Left ventricle myocardium superior (tissue), 1 donor: Measurements from ENCODE around the gene KCNJ1. TPM values are rescaled to one million over a fixed set of nuclear protein-coding genes. Genes with fewer than 3 reads are reported as not detected.
A peak's percentile ranks its signal among the peaks of the same experiment; 100 is the strongest.

Experiments used
- ATAC-seq: fragments of 200-7000 bp; cut with Tn5 transposase; one replicate; pipeline ENCODE4 v1.9.1; 2020; ENCODE audit warnings: mild to moderate bottlenecking, moderate library complexity
- DNase-seq: peaks from one replicate; pipeline ENCODE4 v3.0.0-alpha.2; 2020
- intact Hi-C: fragments of 100-400 bp; cut with micrococcal nuclease; formaldehyde crosslinking; loops from one replicate; pipeline ENCODE4 v1.11.0; 2022
- total RNA-seq: library from RNA; stranded (reverse); fragmentation: NEBNext Ultra II Directional; extraction: Animal tissue kit (Norgen Biotek cat#: 25700); gene quantifications from one replicate; pipeline ENCODE4 v1.2.1, GENCODE V29; 2021
- donor health status: DM: no; HTN: yes; CAD: no; lungs with severe emphysema.

KCNJ1 gene
- total RNA-seq, 1 donor from 2014 or later, result 0.07 TPM

DNA sequence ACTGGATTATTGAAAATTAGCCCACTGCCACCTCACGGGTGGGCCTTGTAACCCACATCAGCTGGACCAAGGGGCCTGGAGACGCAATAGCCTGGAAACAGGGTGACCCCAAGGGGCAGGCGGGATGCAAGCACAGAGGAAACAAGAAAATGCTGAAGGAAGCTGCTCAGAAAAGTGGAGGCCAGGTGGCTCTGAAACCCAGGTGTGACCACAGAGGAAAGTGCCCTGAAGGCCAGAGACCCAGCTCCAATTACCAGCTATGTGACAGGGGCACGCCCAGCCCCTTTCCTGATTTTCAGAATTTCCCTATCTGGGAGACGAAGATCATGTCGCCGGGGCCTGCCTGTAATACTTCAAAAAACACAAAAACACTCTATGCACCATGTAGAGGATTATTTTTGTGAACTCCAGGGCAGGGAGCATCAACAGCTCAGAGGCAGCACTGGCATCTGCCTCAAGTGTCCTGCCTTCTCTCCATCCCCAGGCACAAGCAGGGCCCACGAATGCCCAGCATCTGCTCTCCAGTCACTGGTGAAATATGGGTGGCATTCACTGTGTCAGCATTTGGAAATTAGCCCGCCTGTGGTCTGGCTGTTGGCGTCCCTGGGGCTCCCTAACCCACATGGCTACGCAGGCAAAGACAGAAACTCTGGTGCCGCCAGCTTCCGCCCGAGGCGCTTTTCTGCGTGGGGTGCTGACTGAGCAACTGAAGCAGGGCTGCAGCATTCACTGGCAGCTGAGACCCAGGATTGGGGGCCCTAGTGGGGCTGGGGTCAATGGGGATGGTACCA lies 6.3 kb downstream of the KCNJ1 start:
- intact Hi-C loops, result no loop called here
- ATAC-seq (no peak), DNase-seq (no peak)

DNA sequence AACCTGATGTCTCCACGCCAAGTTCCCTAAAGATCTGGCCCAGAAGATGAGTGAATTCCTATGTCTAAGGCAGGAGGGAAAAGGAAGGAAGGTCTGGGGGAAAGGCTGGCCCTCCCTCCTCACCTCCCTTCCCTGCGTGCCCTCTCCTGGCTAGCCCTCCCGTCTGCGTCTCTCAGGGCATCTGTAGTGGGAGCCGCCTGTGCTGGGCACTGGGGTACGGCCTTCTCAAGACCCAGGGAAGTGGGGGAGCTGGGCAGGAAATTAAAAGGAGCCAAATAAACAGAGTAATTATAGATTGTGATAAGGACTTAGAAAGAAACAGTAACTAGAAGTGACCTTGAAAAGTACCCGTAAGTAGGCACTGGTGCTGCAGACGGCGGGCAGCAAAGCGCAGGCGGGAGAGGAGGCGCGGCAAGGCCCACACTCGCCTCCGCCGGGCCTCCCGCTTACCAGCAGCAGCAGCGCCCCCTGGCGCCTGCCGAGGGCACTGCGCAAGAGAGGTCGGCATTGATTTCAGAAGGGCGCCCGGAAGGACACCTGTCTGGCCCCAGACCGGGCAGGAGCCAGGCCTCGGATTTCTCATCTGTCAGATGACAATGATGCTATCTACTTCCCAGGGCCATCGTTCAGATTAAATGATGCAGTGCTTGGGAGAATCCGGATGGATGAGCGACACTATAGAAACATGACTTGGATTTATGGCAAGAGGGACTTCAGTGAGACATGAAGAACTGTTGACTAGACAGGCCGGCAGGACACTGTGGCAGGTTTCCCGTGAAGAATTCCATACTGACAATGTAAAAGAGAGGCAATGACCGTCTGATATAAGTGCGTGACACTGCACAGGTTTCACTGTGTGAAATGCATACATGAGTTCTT lies 7.3 kb downstream of the KCNJ1 start:
- intact Hi-C loops, result no loop called here
- DNase-seq (peak; percentile 87), ATAC-seq (peak; percentile 92)

GRCh38 chr11:128857341-128857740 lies 9.8 kb downstream of the KCNJ1 start:
- ATAC-seq (no peak), DNase-seq (no peak)
- intact Hi-C loops, result no loop called here

DNA sequence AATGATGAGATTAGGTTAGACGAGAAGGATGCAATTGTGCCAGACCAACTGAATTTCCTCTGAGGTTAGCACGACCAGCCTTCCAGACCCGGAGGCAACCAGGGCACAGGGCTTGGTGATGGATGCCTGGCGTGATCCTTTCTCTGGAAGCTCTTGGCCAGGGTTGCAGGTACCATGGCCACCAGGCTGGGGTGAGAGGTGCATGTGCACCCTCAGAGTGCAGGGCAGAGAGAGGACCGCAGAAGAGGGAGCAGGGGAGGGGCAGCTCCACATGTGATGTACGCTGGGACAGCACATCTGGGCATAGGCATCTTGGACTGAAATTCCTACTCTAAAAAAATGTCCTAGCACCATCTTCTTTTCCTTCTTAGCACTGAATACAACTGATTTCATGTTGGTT lies 10.9 kb downstream of the KCNJ1 start:
- no peak for DNase-seq
- ATAC-seq, result no peak
- intact Hi-C loops, result no loop called here

- ATAC-seq (no peak), DNase-seq (no peak)
- intact Hi-C loops, result no loop called here
These were observed 12.3 kb downstream of the KCNJ1 start for GRCh38 chr11:128854841-128855240.

DNA sequence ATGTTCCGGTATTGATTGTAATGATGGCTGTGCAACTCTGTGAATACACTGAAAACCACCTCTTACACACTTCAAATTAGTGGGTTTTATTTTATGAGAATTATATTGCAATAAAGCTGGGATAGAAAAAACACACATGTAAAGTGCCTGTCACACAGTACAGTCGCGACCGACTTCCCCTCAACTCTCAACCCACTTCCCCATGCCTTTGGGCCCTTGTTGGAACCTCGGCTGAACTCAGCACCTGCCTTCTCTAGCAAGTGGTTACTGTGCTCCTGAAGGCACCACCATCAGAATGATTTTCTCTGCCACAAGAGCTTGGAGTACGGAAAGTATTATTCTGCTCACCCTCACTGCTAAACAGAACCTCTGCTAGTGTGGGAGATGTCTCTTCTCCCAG lies 13.5 kb downstream of the KCNJ1 start:
- ATAC-seq, result no peak
- intact Hi-C loops, result no loop called here
- DNase-seq, result no peak

DNA sequence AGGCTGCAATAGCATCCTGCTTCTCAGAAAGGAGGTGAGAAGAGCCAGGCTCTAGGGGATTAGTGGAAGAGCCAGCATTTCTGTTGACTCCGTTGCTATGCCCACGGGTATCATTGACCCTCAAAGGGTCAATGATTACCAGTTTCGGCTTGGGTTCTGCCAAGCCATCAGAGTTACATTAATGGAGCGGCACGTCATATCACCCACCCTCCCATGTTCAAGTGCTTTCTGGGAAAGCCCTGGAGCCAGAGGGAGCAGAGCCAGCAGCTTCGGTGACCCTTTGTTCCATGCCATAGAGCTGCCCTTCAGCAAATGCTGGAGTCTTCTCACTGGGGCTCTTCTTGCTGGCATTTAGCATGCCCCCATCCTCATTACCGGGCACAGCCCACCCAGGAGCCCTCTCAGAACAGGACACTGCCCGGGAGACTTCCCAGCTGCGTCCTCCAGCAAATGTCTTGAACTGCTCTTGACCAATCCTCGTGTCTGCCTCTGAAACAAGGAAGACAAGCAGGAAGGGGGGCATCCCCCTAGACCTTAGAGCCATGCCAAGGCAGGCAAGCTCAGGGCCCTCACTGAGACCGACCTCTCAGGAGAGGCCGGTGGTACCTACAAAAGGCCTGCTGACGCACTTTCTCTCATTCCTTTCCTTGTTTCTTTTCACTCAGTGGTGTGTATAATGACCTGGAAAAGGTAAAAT lies 14.6 kb downstream of the KCNJ1 start:
- peak; percentile 66 for DNase-seq
- intact Hi-C loops, result no loop called here
- ATAC-seq, result peak; percentile 95

DNA sequence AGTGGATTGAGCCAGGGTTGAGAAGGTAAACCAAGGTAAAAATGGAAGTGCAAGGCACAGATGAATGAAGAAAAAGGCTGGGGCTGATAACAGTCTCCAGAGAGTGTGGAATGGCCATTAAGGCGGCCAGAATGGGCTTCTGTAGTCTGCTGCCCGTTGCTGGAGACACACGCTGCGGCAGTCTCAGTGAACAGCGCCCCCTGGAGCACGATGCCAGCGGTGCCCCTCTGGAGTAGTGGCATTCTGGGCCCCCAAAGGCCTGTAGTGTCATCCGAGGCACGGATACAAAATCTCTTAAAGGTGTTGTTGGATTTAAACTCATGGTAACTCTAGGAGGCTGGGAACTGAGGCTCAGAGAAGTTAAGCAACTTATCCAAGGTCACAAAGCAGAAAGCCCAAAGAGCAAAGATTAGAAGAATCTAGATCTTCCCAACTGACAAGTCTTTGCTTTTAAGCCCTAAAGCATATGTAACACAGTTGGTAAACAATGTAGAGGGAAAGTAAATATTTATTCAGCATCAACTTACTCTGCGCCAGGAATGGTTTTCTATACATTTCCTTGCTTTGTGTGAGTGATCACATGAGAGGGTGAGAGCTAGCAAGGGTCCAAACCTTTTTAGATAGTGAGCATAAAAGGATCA lies 18.2 kb downstream of the KCNJ1 start:
- DNase-seq, result peak; percentile 76
- no peak for ATAC-seq
- intact Hi-C loops, result no loop called here

DNA sequence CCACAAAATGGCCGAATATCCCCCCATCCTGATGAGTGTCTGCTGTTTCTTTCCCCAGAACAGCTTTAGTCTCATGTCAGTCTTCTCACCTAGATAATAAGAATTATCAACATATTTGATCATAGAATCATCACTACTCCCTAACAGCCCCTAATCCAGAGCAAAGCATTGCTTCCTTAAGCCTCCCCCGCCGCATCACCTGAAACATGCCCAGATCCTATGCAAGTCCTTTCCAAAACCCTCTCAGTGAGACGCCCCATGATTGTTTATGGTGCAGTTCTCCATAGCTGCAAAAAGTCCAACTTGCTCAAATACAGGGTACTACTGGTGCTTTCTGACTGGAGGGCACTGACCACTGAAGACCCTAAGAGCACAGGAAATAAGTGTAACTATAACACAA lies 20.1 kb downstream of the KCNJ1 start:
- ATAC-seq (no peak), DNase-seq (no peak)
- intact Hi-C loops, result no loop called here

DNA sequence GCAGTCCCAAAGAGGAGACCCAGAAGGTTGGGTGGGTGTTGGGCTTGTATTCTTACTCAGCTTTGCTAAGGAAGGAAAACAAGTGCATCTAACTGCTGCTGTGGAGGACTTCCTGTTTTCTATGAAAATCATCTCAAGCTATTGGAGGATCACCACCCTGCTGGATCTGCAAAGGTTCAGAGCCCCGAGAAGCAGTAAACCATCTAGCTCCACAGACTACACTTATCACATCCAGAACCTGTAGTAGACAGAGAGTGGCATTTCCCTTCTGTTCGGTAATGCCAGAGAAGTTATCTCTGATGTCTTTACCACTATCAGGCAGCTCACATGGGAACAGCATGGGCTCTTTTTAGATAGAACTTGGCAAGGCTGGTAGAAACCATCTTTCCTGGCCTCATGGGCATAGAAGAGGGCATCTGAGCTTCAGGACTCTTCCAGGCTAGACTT lies 21.7 kb downstream of the KCNJ1 start:
- ATAC-seq, result peak; percentile 82
- intact Hi-C loops, result no loop called here
- DNase-seq, result no peak

DNA sequence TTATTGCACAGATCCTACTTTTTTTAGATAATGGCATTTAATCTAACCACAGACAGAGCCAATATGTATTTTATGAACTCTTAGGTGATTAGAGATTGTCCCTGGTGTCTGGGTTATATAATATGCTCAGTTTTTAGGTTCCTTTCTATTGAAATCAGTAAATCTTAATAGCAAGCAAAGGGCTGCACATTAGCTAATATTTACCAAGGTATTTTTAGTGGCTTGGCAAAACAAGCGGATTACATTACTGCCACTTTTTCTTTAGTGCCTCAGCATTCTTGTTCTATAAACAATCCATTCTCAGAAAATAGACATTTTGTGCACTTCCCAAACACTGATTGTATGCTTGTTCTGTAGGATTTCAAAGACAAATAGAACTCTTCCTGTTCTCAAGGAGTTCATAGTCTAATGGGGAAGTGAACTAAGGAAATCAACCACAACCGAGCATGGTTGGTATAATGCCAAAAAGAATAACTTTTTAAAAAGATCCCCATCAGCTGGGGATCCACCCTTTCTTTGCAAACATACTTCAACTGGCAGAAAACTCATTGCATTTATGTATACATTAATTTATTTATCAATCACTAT lies 23.8 kb downstream of the KCNJ1 start:
- ATAC-seq, result no peak
- intact Hi-C loops, result no loop called here
- no peak for DNase-seq

GRCh38 chr11:128841461-128842072 lies 25.5 kb downstream of the KCNJ1 start:
- intact Hi-C loops, result no loop called here
- ATAC-seq (no peak), DNase-seq (no peak)

DNA sequence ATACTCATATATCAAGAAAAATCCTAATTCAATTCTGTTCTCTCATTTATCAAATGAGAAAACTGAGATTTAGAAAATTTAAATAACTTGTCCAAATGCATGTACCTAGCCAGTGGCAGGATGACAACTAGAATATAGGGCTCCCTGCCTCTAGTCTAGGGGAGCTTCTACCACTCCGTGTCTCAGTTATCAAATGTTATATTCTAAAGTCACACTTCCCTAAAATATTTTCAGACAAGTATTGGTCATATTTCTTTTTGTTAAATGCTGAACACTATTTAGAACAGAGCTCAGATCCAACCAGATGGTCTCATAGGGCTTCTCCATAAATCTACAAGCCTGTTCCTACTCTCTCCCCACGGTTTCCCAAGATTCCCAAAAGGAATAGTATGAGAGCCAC lies 26.3 kb downstream of the KCNJ1 start:
- intact Hi-C loops, result no loop called here
- DNase-seq (no peak), ATAC-seq (no peak)

- DNase-seq (no peak), ATAC-seq (no peak)
- intact Hi-C loops, result no loop called here
These were observed 27.0 kb downstream of the KCNJ1 start for GRCh38 chr11:128840137-128840536.

- intact Hi-C loops, result loop anchor here (10.0 kb wide), 2 partner anchors 554 to 664 kb away; no protein-coding TSS in a partner anchor
- no peak for ATAC-seq
- DNase-seq, result no peak
These were observed 28.0 kb downstream of the KCNJ1 start for GRCh38 chr11:128839081-128839480.

DNA sequence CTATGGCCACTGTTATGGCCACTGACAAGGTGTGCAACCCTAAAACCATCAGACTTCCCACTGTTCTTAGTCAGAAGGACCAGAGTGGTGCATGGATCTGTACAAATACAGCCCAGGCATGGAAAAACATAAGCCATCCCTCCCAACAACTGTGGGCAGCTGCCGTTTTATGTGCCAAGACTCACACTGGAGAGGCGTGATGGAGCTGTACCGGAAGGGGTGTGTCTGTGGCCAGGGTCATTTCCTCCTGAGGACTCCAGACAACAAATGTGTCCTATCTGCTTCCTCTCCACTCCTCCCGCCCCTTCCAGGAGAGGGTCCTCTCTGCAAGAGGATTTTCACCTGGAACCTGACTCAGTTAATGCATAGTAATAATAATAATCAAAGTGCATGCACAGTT lies 29.5 kb downstream of the KCNJ1 start:
- no peak for DNase-seq
- ATAC-seq, result peak; percentile 33
- intact Hi-C loops, result loop anchor here (10.0 kb wide), 2 partner anchors 553 to 663 kb away; no protein-coding TSS in a partner anchor

GRCh38 chr11:128835741-128836430 lies 31.2 kb downstream of the KCNJ1 start:
- ATAC-seq, result peak; percentile 79
- DNase-seq, result peak; percentile 75

GRCh38 chr11:128834157-128834556 lies 32.9 kb downstream of the KCNJ1 start:
- ATAC-seq (no peak), DNase-seq (no peak)
- intact Hi-C loops, result loop anchor here (10.0 kb wide), 2 partner anchors 549 to 659 kb away; no protein-coding TSS in a partner anchor

More at GRCh38 chr11:128835741-128836430, 31.2 kb downstream of the KCNJ1 start:
- intact Hi-C loops, result loop anchor here (10.0 kb wide), 2 partner anchors 551 to 661 kb away; no protein-coding TSS in a partner anchor
